GM18907 (cell line): ENCODE results near the gene STK11.

Experiments
- ATAC-seq: cut with Tn5 transposase; IDR thresholded peaks from one replicate; pipeline ENCODE4 v1.9.1; 2021; ENCODE audit warnings: mild to moderate bottlenecking, moderate library complexity; ENCODE audit not compliant: unreplicated experiment

STK11 gene, protein sequence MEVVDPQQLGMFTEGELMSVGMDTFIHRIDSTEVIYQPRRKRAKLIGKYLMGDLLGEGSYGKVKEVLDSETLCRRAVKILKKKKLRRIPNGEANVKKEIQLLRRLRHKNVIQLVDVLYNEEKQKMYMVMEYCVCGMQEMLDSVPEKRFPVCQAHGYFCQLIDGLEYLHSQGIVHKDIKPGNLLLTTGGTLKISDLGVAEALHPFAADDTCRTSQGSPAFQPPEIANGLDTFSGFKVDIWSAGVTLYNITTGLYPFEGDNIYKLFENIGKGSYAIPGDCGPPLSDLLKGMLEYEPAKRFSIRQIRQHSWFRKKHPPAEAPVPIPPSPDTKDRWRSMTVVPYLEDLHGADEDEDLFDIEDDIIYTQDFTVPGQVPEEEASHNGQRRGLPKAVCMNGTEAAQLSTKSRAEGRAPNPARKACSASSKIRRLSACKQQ

DNA sequence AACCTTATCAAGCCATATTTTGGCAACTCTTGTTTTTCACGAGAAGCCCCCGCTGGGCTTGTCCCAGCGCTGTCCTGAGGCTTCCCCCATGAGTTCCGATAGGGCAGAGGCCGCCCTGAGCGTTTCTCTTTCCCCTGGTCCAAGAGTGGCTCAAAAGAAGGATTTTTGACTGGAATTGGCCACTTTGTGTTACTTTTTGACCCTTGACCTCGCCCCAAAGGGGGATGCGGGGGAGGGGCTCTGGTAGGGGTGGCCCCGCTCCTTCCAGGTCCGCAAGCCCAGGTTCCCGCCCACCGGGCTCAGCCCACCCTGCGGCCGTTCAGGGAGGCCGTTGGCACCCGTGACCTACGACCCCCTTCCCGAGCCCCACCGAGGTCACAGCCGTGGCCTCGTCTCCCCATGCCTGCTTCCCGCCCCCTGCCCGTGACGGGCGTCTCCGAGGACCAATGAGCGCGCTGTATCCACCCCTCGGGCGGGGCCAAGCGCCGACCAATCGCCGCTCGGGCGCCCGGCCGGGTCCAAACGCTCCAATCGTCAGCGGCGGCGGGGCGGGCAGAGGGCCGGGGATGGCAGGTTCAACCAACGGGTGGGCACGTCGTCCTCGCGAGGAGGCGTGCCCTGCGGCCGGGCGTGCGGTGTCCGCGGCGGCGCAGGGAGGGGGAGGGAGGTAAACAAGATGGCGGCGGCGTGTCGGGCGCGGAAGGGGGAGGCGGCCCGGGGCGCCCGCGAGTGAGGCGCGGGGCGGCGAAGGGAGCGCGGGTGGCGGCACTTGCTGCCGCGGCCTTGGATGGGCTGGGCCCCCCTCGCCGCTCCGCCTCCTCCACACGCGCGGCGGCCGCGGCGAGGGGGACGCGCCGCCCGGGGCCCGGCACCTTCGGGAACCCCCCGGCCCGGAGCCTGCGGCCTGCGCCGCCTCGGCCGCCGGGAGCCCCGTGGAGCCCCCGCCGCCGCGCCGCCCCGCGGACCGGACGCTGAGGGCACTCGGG, at the start of gene STK11:
STK11 (plus strand) TSS at position 665 of the 986 bp plus-strand sequence. CDS start 1,136 bp downstream, outside the sequence.
- ATAC-seq = peak; percentile 84

DNA sequence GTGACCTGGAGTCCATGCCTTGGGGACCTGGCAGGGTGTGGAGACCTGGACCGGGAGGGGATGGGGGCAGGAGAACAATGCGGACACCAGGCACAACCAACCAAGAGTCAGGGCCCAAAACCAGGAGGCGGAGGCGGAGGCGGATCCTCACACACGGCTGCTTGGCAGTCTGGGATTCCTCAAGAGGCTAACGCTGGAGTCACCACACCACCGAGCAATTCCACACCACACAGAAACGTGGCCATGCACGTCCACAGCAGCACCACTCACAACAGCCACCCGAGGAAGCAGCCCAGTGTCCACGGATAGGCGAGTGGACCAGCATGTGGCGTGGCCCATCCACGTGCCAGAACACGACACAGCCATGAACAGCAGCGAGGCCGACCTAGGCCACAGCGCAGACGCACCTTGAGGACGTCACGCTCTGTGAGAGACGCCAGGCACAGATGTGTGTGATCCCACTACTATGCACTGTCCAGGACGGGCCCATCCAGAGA, 49.2 kb upstream of the STK11 start:
- no peak for ATAC-seq

DNA sequence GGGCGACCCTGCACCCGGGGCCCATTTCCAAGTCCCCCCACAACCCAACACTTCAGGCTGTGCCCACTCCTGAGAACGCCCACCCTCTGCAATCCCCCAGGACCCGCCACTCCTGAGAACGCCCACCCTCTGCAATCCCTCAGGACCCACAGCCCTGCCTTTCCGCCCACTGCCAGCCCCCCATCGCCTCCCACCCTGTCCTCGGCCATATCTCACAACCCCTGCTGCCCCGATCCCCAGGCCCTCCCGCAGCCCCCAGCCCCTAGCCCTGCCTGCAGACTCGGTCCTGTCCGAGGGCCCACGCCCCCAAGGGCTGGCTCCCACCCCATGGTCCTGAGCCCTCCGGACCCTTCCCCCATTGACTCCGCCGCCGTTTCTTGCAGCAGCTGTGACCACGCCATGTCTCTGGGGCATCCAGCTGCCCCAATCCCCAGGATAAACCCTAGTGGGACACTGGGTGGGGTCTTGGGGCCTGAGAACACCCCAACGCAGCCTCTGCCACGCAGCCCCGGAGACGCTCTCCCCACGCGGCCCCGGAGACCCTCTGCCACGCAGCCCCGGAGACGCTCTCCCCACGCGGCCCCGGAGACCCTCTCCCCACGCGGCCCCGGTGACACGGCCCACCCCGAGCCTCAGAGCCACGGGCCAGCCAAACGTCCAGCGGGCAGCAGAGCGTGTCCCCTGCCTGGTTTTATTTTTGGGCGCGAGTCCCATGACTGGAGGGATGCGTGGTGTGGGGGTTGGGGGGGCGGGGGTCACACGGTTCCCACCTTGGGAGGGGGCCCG, 48.6 kb upstream of the STK11 start:
- ATAC-seq = no peak

DNA sequence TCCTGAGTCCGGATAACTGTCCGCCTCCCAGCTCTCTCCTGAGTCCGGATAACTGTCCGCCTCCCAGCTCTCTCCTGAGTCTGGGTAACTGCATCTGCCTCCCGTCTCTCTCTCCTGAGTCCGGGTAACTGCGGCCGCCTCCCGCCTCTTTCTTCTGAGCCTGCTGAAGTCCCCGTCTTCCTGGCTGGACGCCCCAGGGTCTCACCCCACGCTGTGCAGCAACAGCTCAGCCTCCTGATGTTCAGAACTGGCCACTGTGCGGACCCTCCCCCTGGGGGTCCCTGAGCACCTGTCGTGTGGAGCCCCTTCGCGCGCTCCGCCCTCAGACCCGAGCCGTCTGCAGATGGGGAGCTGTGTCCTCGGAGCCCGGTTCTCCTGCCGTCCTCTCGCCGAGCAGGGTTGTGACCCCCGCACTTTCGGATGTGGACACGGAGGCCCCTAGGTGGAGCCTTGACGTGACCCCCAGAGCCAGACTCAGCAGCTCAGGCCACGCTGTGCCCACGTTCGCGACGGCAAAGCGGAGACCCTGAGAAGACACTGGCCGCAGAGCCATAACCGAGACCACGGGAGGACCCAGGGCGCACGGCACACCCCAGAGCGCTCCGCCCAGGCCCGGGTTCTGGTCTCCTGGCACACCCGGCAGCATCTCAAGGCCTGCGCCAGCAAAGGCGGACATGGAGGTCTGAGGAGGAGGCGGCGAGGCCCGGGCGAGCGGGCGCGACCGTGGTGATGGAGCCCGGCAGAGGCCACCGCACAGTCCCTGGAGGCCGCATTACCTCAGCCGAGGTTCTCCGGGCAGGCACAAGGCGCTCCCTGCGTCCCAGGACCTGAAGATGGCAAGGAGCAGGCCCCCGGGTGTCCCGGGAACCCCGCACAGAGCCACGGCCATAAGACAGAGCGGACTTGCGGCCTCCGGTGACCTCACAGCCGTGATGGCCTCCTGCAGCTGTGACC, 47.4 kb upstream of the STK11 start:
- ATAC-seq = no peak

DNA sequence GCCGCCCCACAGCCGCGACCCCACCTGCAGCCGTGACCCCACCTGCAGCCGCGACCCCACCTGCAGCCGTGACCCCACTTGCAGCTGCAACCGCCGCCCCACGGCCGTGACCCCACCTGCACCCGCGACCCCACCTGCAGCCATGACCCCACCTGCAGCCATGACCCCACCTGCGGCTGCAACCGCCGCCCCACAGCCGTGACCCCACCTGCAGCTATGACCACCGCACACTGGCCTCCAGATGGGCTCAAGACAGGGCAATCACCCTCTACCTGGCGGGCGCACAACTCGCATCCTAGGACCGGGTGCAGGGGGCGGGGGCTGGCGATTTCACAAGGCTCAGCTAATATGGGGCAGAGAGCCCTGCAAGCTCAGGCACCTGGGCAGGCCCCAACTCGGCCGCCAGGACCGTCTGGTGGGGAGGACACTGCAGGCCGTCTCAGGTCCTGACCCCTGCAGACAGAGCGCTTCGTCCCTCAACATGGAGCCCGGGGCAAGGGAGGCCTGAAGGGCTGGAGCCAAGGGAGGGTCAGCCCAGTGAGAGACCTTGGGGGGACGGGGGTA, 46.6 kb upstream of the STK11 start:
- ATAC-seq = no peak

DNA sequence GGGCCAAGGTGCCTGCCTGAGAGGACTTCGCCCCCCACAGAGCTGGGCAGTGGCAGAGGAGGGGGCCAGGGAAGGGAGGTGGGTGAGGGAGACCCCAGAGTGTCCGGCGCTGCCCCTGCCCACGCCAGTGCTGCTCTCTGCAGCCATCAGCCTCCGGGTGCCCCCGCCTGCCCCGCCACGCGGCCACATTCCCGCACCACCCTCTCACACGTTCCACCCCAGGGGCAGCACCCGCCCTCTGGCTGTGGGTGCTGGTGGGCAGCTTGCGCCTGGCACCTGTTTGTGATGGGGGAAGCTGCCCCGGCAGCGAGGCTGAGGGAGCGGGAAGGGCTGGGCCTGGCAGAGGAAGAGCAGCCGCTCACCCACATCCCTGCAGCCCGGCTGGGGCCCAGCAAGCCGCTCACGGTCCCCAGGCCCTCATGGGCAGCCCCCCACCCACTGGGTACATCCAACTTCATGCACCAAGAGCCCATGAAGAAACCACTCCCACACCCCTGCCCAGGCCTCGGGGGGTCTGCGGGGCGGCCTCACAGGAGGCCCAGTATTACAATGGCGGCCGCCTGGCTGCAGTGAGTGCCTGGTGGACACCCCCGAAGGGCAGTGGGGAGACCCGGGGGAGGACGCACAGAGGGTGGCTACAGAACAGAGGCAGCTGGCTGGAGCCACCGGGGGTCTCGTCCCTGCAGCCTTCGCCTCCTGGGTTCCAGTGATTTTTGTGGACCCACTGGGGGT, 45.5 kb upstream of the STK11 start:
- no peak for ATAC-seq

DNA sequence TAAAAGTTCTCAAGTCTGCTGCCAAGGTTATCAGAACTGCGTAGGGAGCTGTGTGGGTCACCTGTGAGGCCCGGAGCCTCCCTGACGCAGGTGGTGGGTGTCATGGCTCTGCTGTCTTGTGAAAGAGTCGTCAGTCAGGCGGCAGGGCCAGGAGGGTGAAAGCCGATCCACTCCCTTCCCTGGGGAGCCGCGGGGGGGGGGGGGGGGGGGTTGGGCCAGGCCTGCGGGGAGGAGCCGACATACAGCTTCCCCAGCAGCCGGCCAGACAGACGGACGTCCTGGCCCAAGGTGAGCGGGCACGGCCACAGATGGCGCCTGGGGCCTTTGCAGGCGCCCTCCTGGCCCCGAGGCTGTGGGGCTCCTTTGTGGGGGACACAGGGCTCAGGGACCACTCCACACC, 43.9 kb upstream of the STK11 start:
- no peak for ATAC-seq

DNA sequence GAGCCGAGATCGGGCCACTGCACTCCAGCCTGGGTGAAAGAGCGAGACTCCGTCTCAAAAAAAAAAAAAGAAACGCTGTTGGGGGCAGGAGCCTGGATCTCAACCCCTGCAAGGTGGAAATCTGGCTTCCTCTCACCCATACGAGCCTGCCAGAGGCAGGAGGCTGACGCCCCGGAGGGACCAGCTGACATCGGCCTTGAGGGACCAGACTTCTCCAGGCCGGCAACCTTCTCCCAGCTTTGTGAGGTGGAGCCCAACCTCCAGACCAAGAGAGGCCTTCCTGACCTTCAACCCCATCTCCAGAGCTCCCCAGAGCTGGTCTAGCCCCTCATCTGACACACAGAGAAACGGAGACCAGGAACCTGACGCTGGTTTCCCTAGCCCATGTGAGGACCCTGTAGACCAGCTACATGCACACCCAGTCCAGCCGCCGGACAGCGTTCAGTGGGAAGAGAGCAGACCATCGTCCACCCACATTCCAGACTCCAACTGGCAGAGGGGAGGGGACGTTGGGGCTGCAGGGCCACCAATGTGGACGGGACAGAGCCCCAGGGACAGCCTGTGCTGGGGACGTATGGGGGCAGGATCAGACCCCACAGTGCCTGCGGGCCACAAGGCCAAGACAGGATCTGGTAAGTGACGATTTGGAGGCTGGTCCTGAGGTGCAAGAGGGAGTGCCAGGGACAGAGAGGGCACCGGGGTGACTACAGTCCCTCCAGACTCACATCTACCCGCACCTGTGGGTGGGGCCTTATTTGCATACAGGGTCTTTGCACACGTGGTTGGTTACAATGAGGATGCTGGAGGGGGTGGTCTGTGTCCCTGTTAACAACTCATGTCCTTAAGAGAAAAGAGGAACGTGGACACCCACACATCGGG, 42.9 kb upstream of the STK11 start:
- no peak for ATAC-seq

DNA sequence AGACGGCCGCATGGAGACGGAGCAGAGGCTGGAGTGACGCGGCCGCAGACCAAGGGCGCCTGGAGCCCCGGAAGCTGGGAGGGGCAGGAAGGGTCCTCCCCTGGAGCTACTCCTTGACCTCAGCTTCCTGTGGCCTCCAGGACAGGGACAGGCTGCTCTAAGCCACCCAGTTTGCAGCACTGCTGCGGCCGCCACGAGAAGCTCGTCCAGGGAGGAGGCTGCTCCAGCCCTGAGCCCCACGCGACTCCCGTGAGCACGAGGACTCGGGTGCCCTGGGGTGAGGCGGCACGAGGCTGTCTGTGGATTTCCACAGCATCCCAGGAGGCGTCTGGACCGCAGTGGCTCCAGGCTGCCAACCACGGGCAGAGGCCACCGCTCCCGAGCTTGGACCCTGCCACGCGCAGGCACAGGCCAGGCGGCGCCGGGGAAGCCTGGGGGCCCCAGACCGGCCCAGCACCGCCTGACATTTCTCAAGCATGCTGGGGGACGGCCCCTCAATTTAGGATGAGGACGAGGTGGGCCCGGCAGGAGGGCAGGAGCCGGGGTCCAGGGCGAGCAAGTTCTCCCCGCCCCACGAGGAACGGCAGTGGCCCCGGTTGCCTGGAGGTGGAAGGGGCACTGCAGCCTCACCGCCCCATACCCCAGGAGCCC, 42.2 kb upstream of the STK11 start:
- no peak for ATAC-seq

DNA sequence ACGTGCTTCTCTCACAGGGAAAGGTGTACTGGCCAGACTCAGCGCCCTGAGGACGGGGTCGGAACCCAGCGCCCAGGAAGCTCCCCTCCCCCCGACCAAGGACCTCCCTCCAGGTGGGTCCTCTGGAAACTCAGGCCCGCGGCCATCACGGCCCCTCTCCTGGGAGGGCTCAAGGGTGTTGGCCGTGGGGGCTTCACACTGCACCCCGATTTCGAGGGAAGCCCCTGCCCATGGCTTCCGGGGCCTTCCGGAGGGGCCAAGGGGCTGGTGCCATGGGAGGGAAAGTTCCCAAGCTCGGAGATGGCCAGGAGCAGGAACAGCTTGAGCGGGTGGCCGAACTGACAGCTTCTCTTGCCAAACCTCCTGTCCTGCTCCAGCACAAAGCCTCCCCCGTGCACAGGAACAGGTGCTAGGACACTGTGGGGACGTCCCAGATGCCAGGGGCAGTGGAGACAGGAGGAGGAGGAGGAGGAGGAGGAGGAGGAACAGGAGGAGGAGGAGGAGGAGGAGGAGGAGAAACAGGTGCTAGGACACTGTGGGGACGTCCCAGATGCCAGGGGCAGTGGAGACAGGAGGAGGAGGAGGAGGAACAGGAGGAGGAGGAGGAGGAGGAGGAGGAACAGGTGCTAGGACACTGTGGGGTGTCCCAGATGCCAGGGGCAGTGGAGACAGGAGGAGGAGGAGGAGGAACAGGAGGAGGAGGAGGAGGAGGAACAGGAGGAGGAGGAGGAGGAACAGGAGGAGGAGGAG, 41.5 kb upstream of the STK11 start:
- no peak for ATAC-seq

DNA sequence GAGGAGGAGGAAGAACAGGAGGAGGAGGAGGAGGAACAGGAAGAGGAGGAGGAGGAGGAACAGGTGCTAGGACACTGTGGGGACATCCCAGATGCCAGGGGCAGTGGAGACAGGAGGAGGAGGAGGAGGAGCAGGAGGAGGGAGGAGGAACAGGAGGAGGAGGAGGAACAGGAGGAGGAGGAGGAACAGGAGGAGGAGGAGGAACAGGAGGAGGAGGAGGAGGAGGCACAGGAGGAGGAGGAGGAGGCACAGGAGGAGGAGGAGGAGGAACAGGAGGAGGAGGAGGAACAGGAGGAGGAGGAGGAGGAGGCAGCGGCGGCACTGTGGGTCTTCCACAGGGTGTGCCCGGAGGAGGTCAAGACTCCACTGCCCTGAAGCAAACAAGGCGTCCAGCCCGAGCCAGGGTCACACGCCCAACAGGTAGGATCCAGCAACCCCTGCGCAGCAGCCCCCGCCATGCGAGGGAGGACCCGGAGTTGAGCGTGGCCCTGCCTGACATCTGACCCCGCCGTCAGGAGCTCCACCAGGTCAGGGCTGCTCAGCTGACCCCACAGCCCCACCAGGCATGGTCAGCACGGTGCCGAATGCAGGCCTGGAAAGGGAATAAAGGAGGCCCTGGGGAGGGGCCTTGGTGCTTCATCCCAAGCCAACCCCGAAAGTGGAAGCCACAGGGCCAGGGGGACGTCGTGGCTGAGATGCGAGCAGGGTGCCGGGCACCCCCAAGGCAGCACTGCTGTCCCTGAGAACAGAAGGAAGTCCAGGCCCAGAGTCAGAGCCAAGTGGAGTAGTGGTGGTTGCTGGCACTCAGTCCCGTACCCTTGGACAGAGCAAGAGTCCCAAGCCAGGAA, 40.7 kb upstream of the STK11 start:
- ATAC-seq = no peak

DNA sequence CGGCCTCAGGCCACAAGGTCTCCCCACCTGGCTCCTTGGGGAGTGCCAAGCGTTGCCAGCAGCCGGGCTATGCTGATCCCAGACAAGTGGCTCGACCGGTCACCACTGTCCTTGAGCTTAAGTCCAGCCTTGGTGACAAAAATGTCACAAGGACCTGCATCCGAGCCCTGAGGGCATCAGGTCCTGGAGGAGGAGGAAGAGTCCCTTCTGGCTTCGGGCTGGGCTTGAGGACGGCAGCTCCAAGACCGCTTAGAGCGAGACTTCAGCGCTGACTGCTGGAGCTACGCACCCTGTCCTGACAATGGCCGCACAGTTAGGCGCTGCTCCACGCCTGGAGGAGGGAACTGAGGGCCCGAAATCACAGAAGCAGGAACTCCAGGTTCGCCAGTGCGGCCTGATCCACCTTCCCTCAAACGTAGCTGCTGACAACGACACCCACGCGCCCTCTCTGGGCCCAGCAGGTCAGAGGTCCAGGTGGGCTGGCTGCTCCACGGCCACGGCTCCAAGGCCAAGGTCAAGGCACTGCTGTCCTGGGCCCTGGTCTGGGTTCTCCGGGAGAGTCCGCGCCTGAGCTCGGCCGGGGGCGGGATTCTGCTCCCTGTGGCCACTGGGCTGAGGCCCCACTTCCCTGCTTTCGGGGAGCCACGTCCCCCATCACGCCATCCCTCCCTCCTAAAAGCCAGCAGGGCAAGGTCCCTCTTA, 38.6 kb upstream of the STK11 start:
- ATAC-seq = no peak

DNA sequence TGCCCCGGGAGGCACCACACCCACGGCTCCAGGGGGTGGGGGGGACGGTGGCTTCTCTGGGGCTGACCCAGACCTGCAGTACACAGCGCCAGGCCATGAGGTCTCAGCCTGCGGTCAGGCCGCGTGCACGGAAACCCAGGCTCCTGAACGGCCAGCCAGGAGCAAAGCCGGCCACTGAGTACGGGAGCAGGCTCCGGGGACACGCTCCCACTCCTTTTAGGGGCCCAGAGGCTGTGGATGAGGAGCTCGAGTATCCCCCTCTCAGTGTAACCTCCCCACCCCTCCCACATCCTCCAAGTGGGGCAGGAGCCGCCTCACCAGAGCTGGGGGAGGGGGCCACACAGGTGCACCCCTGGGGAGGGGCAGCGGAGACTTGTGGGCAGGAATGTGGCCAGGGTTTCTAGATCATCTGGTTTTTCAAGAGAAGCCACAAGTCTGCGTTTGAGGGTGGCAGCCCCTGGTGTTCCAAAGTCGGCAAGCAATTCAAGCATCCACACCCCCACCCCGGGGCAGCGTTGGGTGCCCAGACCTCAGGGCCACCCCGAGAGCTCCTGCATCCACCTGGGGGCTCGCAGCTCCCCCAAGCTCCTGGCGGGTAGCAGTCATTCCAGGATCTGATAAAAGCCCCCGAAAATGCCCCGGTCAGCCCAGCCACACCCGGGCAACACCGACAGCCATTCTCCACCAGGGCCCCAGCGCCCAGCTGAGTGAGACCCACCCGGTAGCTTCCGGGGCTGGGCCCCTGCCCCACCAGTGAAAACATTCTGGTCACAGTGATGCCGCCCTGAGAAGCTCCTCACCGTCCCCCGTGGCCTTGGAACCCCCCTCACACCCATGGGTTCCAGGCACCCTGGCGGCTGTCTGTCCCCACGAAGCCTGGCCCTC, 37.6 kb upstream of the STK11 start:
- no peak for ATAC-seq
